Non-pigmented ciliary epithelial cell (primary cell): ENCODE data around the gene FBXW5.

ENCODE experiments used
- DNase-seq: peaks from one replicate; pipeline ENCODE4 v3.0.0-alpha.2; 2010; ENCODE audit warnings: low read depth

FBXW5 gene

GRCh38 chr9:136906266-136906665 is 38.3 kb downstream of the FBXW5 start:
- no peak for DNase-seq

GRCh38 chr9:136903041-136903554 is 41.4 kb downstream of the FBXW5 start:
- DNase-seq, result no peak

- peak; percentile 38 for DNase-seq
Measured at GRCh38 chr9:136902259-136902821, 42.2 kb downstream of the FBXW5 start.

GRCh38 chr9:136901516-136902258 is 42.9 kb downstream of the FBXW5 start:
- DNase-seq, result no peak

- DNase-seq, result no peak
Measured at GRCh38 chr9:136900988-136901515, 43.5 kb downstream of the FBXW5 start.

GRCh38 chr9:136900556-136900955 is 44.0 kb downstream of the FBXW5 start:
- DNase-seq, result no peak

- DNase-seq, result no peak
Measured at GRCh38 chr9:136899196-136899595, 45.3 kb downstream of the FBXW5 start.

GRCh38 chr9:136898483-136899100 is 45.9 kb downstream of the FBXW5 start:
- DNase-seq, result no peak

- DNase-seq, result no peak
Measured at GRCh38 chr9:136896027-136896426, 48.5 kb downstream of the FBXW5 start.

- DNase-seq, result no peak
Measured at GRCh38 chr9:136890661-136891060, 53.9 kb downstream of the FBXW5 start.
